Measurements from ENCODE around the gene PLCB4.

- TF ChIP-seq TAF1 (IDR thresholded peaks at IDR 0.05; ENCODE audit: borderline replicate concordance, low read depth, low read length) (no peak), POLR2A (IDR thresholded peaks at IDR 0.05; ENCODE audit: low read depth, low read length) (no peak), POLR2AphosphoS5 (IDR thresholded peaks at IDR 0.05; ENCODE audit: low read depth, low read length) (no peak)
Measured at GRCh38 chr20:9498322-9498721, 429.4 kb downstream of the PLCB4 start.
